Esophagus muscularis mucosa (tissue), 4 donors: ENCODE measurements around the gene TEX2. TPM values are rescaled to one million over a fixed set of nuclear protein-coding genes. Genes with fewer than 3 reads are reported as not detected.

ENCODE experiments used
- DNase-seq: peaks from one replicate; pipeline ENCODE4 v3.0.0-alpha.2; 2017; ENCODE audit errors: extremely low spot score
- H3K27ac ChIP-seq, 4 donors: fragments of 200-600 bp; sonication (generic); replicated peaks in 1 of 4; 1 replicate in 3 of 4; 2 replicates in 1 of 4; pipeline ENCODE4 v1.5.1; 2016 to 2019; ENCODE audit warnings: mild to moderate bottlenecking in 1 of 4
- H3K27me3 ChIP-seq, 4 donors: fragments of 200-600 bp; sonication (generic); one replicate each; pipeline versions ENCODE4 v1.5.1 to v1.6.0; 2016 to 2019
- H3K36me3 ChIP-seq, 4 donors: fragments of 200-600 bp; sonication (generic); one replicate each; pipeline ENCODE4 v1.5.1; 2016 to 2019
- H3K4me1 ChIP-seq, 4 donors: fragments of 200-600 bp; sonication (generic); one replicate each; pipeline ENCODE4 v1.5.1; 2016 to 2019
- H3K4me3 ChIP-seq, 4 donors: fragments of 200-600 bp; sonication (generic); 1 replicate in 2 of 4; 2 replicates in 2 of 4; pipeline ENCODE4 v1.5.1; 2016 to 2019; ENCODE audit warnings: mild to moderate bottlenecking in 4 of 4, moderate library complexity in 1 of 4
- H3K9me3 ChIP-seq, 4 donors: fragments of 200-600 bp; sonication (generic); 1 replicate in 3 of 4; 2 replicates in 1 of 4; pipeline ENCODE4 v1.5.1; 2016 to 2019
- EP300 ChIP-seq: sonication (generic); formaldehyde crosslinking; IDR thresholded peaks from one replicate; pipeline ENCODE4 v1.6.1; 2017; ENCODE audit warnings: antibody characterized with exemption
- POLR2A ChIP-seq: fragments of 450-650 bp; IDR thresholded peaks from one replicate; pipeline ENCODE4 v1.6.1; 2017; ENCODE audit warnings: antibody characterized with exemption, moderate library complexity, mild to moderate bottlenecking, low read depth
- POLR2AphosphoS5 ChIP-seq, 2 donors: sonication (generic); formaldehyde crosslinking; IDR thresholded peaks; one replicate each; pipeline ENCODE4 v1.6.1; 2017; ENCODE audit warnings: antibody characterized with exemption in 2 of 2
- WGBS: methylation state at CpG from one replicate; pipeline ENCODE4 v1.1.5; 2018; 5-methylcytosine and 5-hydroxymethylcytosine counted together
- intact Hi-C: fragments of 100-400 bp; cut with DNase I; formaldehyde crosslinking; loops from one replicate; pipeline ENCODE4 v1.15.1; 2023
- total RNA-seq, 4 donors: library from RNA; depleted of rRNA; stranded (reverse); fragments of >200 nt; gene quantifications; one replicate each; pipeline versions ENCODE4 v1.1.0 to v1.2.1, GENCODE V29; 2016
- TF ChIP-seq, protein P1 (sequence below), 3 experiments: fragments of 200-600 bp in 2 of 3; fragments of 450-650 bp in 1 of 3; sonication (generic) in 2 of 3; IDR thresholded peaks; one replicate each; pipeline ENCODE4 v1.5.1; 2017 to 2019; ENCODE audit warnings: antibody characterized with exemption in 3 of 3, mild to moderate bottlenecking in 2 of 3, moderate library complexity in 1 of 3

TEX2 gene
- total RNA-seq, 4 donors from 2014 or later: 32.6 to 58.7 (median 46.1) TPM

DNA sequence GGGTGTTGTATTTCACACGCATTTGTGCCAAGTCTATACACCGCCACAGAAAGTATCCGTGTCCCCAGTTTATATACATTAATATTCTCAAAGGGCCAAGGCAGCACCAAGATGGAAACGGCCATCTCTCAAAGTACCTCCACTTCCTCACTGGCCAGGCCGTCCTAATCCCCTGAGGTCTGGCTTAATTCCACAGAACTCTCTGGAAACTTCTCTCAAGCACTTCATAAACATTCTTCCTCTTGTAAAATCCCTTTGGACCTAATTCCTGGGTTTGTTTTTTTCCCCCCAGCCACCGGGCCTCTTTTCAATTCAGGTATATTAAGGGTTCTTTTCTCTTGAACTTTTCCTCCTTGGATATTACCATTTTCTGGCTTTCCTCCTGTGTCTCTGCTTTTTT is 128.1 kb downstream of the TEX2 start:
- intact Hi-C loops: loop anchor here (2.0 to 10.0 kb wide), 2 partner anchors 70 to 220 kb away; partner anchors contain the start of genes CSHL1 and GH1
- H3K4me3 ChIP-seq: no peak overlapping the region
- H3K27me3 ChIP-seq: no peaks in the 10 kb centered on the region
- no peaks in the 10 kb centered on the region for H3K9me3 ChIP-seq
- no peak overlapping the region for H3K27ac ChIP-seq
- H3K36me3 ChIP-seq: no peaks in the 10 kb centered on the region
- DNase-seq: no peak
- WGBS: 58% methylated on average over 6 of the region's 6 CpGs
- H3K4me1 ChIP-seq: peaks cover 8 to 14% (median 10%) of the 10 kb centered on the region in 4 donors
- no peak for TF ChIP-seq POLR2AphosphoS5 (IDR thresholded peaks at IDR 0.05)
- TF ChIP-seq EP300: no peak

DNA sequence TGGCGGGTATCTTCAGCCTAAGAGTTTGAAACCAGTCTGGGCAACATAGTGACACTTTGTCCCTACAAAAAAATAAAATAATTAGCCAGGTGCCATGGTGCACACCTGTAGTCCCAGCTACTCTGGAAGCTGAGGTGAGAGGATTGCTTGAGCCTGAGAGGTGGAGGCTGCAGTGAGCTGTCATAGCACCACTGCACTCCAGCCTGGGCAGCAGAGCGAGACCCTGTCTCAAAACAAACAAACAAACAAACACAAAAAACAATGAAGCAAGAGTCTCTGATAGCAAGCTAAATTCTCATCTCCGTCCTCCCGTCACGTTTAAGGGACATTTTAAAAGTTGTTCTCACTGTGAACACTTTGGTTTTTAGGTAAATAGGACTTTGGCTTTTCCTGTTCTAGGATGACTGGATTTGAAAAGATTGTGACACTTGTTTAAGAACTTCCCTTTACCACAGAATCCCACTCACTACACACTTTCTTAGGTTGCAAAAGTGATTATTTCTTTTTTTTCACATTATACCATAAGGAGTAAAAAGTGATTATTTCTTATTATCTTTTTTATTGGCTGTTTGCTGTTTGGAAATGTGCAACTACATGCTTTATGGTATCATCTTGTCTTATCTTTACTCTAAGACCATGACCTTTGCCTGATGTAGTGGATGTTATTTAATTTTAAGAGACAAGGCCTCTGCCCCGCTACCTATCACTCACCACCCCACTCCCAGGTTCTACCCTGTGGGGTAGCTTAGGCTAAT is 128.7 kb downstream of the TEX2 start:
- no peak for DNase-seq
- Histone ChIP-seq H3K9me3 (no peaks in the 10 kb centered on the region), H3K27me3 (no peaks in the 10 kb centered on the region), H3K4me1 (peaks cover 8 to 14% (median 10%) of the 10 kb centered on the region in 4 donors), H3K36me3 (no peaks in the 10 kb centered on the region), H3K27ac (no peak overlapping the region), H3K4me3 (no peak overlapping the region)
- intact Hi-C loops: loop anchor here (2.0 to 10.0 kb wide), 2 partner anchors 70 to 220 kb away; partner anchors contain the start of genes CSHL1 and GH1
- TF ChIP-seq EP300 (no peak), POLR2A (no peak), POLR2AphosphoS5 (IDR thresholded peaks at IDR 0.05) (no peak)
- TF ChIP-seq, protein P1, sequence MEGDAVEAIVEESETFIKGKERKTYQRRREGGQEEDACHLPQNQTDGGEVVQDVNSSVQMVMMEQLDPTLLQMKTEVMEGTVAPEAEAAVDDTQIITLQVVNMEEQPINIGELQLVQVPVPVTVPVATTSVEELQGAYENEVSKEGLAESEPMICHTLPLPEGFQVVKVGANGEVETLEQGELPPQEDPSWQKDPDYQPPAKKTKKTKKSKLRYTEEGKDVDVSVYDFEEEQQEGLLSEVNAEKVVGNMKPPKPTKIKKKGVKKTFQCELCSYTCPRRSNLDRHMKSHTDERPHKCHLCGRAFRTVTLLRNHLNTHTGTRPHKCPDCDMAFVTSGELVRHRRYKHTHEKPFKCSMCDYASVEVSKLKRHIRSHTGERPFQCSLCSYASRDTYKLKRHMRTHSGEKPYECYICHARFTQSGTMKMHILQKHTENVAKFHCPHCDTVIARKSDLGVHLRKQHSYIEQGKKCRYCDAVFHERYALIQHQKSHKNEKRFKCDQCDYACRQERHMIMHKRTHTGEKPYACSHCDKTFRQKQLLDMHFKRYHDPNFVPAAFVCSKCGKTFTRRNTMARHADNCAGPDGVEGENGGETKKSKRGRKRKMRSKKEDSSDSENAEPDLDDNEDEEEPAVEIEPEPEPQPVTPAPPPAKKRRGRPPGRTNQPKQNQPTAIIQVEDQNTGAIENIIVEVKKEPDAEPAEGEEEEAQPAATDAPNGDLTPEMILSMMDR (IDR thresholded peaks at IDR 0.05): no peak
- WGBS: 92% methylated on average over 6 of the region's 6 CpGs

DNA sequence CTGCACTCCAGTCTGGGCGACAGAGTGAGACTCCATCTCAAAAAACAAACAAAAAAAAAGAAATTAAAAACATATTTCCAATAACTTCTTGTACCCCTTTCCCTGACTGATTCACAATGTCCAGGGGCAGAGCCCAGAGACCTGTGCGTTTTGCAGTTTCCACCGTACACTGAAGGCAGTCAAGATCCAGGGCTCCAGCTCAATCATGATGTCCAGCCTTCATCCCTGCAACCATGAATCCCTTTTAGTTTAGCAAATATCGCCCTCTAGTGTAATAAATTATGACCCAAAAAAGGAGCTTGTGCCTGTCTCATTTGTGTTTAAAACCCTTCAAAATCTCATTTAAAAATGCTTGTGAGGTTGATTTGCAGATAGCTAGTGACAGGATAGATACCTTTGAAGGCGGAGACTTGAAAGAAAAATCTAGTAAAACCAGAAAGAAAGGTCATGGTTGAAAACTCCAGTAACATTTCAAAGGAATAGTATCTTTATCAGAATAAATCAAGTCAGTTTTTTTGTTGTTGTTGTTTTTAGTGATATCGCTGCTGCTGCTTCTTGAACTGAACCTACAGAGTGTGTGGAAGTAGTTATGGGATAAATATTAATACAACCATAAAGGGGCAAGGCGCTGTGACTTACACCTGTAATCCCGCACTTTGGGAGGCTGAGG is 129.4 kb downstream of the TEX2 start:
- Histone ChIP-seq H3K27ac (no peak overlapping the region), H3K4me1 (peaks cover 12 to 19% (median 16%) of the 10 kb centered on the region in 4 donors), H3K27me3 (no peaks in the 10 kb centered on the region), H3K4me3 (no peak overlapping the region), H3K9me3 (no peaks in the 10 kb centered on the region), H3K36me3 (no peaks in the 10 kb centered on the region)
- TF ChIP-seq, protein P1 (IDR thresholded peaks at IDR 0.05): peak; percentile 68 to 73 (median 68)
- TF ChIP-seq EP300: no peak
- TF ChIP-seq POLR2AphosphoS5 (IDR thresholded peaks at IDR 0.05): no peak
- no peak for TF ChIP-seq POLR2A
- intact Hi-C loops: loop anchor here (1.0 to 10.0 kb wide), 3 partner anchors 69 to 219 kb away; partner anchors contain the start of genes CSHL1 and GH1
- no peak for DNase-seq
- 47% methylated on average over 8 of the region's 8 CpGs for whole genome bisulfite sequencing

DNA sequence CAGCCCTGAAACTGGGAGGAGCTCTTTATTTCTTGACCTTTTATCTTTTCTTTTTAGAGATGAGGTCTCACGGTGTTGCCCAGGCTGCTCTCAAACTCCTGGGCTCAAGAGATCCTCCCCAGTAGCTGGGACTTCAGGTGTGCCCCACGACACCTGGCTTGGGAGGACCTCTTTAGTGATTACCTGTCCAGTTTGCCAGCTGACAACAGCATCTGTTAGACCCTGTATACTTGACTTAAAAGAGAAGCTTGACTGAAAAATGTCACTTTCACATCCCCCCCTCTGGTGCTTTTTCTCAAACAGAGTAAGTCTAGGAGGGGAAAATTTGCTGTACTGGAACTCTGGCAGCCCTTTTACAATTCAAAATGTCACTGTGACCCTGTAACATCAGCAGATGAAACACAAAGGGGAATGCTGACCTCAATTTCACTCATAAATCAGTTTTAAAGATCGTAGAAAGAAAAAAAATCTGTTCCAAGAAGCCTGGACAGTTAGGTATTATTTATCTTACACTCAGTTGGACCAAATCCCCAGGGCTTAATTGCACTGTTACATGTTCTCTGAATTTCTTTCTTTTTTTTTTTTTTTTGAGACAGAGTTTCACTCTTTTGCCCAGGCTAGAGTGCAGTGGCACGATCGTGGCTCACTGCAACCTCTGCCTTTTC is 131.3 kb downstream of the TEX2 start:
- WGBS: 86% methylated on average over 5 of the region's 5 CpGs
- Histone ChIP-seq H3K27me3 (no peaks in the 10 kb centered on the region), H3K9me3 (no peaks in the 10 kb centered on the region), H3K4me1 (peaks cover 27 to 35% (median 32%) of the 10 kb centered on the region in 4 donors), H3K36me3 (no peaks in the 10 kb centered on the region), H3K4me3 (no peak overlapping the region), H3K27ac (peak overlapping the region in 3 of 4 donors; percentile 94 to 99 (median 98))
- intact Hi-C loops: loop anchor here (10.0 kb wide), 1 partner anchor 217 kb away; the partner anchor contains the start of genes CSHL1 and GH1
- no peak for TF ChIP-seq POLR2A
- TF ChIP-seq, protein P1 (IDR thresholded peaks at IDR 0.05): no peak
- TF ChIP-seq POLR2AphosphoS5 (IDR thresholded peaks at IDR 0.05): no peak
- no peak for TF ChIP-seq EP300
- no peak for DNase-seq
